ENCODE measurements around the gene MAPK8IP3.

MAPK8IP3 gene

GRCh38 chr16:1773703-1774447, 67.9 kb downstream of the MAPK8IP3 start:
- TF ChIP-seq CTCF (IDR thresholded peaks at IDR 0.05; ENCODE audit: low read depth, low read length), result no peak

GRCh38 chr16:1774448-1774780, 68.4 kb downstream of the MAPK8IP3 start:
- TF ChIP-seq CTCF (IDR thresholded peaks at IDR 0.05; ENCODE audit: low read depth, low read length), result no peak
- no peak for DNase-seq (ENCODE audit: extremely low read depth, low read depth)

More at GRCh38 chr16:1773703-1774447, 67.9 kb downstream of the MAPK8IP3 start:
- DNase-seq (ENCODE audit: extremely low read depth, low read depth), result no peak

GRCh38 chr16:1775006-1775845, 69.2 kb downstream of the MAPK8IP3 start:
- DNase-seq (ENCODE audit: extremely low read depth, low read depth), result no peak
- TF ChIP-seq CTCF (IDR thresholded peaks at IDR 0.05; ENCODE audit: low read depth, low read length), result no peak

GRCh38 chr16:1775846-1776671, 70.1 kb downstream of the MAPK8IP3 start:
- DNase-seq (ENCODE audit: extremely low read depth, low read depth), result no peak
- no peak for TF ChIP-seq CTCF (IDR thresholded peaks at IDR 0.05; ENCODE audit: low read depth, low read length)

GRCh38 chr16:1776672-1776955, 70.6 kb downstream of the MAPK8IP3 start:
- DNase-seq (ENCODE audit: extremely low read depth, low read depth), result no peak
- no peak for TF ChIP-seq CTCF (IDR thresholded peaks at IDR 0.05; ENCODE audit: low read depth, low read length)

- no peak for TF ChIP-seq CTCF (IDR thresholded peaks at IDR 0.05; ENCODE audit: low read depth, low read length)
- DNase-seq (ENCODE audit: extremely low read depth, low read depth), result no peak
Measured at GRCh38 chr16:1776991-1777374, 71.0 kb downstream of the MAPK8IP3 start.

Data from AG09319 (cell line).